SU-DHL-6 (cell line): ENCODE results near the gene HMGB4.

Experiments used
- EZH2phosphoT487 ChIP-seq: fragments of 200-600 bp; sonication (generic), shearing (Covaris generic); conservative IDR thresholded peaks from 2 replicates; pipeline ENCODE4 v1.6.1; 2018; ENCODE audit warnings: mild to moderate bottlenecking, antibody characterized with exemption, low read length, moderate library complexity, mixed read lengths
- TF ChIP-seq, protein P1 (sequence below): fragments of 200-600 bp; sonication (generic); IDR thresholded peaks from one replicate; pipeline ENCODE4 v1.5.1; 2017; ENCODE audit warnings: antibody characterized with exemption, mild to moderate bottlenecking, low read length, moderate library complexity; ENCODE audit not compliant: insufficient read depth, poor library complexity, severe bottlenecking

DNA sequence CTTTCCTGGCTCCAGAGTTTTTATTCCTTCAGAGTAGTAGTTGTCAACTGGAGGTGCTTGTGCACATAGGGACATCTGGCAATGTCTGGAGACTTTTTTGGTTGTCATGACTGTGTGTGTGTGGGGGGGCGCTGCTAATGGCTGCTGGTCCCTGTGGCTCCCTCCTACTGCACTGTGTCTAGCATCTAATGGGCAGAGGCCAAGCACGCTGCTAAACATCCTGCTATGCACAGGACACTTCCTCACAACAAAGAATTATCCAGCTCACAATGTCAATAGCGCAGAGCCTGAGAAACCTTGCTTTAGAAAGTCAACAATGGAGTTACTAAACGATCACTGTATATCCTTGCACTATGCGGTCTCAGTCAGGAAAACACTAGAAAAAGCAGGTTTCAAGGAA, 19.7 kb upstream of the HMGB4 start:
- TF ChIP-seq, protein P1, sequence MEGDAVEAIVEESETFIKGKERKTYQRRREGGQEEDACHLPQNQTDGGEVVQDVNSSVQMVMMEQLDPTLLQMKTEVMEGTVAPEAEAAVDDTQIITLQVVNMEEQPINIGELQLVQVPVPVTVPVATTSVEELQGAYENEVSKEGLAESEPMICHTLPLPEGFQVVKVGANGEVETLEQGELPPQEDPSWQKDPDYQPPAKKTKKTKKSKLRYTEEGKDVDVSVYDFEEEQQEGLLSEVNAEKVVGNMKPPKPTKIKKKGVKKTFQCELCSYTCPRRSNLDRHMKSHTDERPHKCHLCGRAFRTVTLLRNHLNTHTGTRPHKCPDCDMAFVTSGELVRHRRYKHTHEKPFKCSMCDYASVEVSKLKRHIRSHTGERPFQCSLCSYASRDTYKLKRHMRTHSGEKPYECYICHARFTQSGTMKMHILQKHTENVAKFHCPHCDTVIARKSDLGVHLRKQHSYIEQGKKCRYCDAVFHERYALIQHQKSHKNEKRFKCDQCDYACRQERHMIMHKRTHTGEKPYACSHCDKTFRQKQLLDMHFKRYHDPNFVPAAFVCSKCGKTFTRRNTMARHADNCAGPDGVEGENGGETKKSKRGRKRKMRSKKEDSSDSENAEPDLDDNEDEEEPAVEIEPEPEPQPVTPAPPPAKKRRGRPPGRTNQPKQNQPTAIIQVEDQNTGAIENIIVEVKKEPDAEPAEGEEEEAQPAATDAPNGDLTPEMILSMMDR, result no peak
- TF ChIP-seq EZH2phosphoT487, result no peak
